Heart left ventricle (tissue), 13 donors: ENCODE measurements around the gene RELT.

ENCODE experiments used
- POLR2A ChIP-seq, 2 donors: fragments of 450-650 bp; IDR thresholded peaks; one replicate each; pipeline ENCODE4 v1.6.1; 2017; ENCODE audit warnings: antibody characterized with exemption in 2 of 2, mild to moderate bottlenecking in 2 of 2, moderate library complexity in 2 of 2
- TF ChIP-seq, protein P1 (sequence below), 12 donors: fragments of 200-600 bp; sonication (generic) in 4 of 12; IDR thresholded peaks; one replicate each; pipeline versions ENCODE4 v1.5.0 to v1.8.0; 2018 to 2022; ENCODE audit warnings: antibody characterized with exemption in 12 of 12, mild to moderate bottlenecking in 5 of 12
- donor health status: ischemic (EF 13 %, LVEDD 7.1; RV severe dilation, severe dysfunction).
- donor health status: DM: no; HTN: yes; CAD: no.
- donor health status: DM: no; HTN: no; CAD: no.
- donor health status: ischemic (EF 25% LVEDD 6.9; RV normal size, moderate dysfunction).
- donor health status: ischemic (EF 25% LVEDD 5.7; RV mildly dilated, moderate dysfunction).
- donor health status: ischemic (EF 35%, LVEDD 5.7; RV mildly dilated, moderate dysfunction).
- donor health status: nonischemic (EF 11% LVEDD 7.7; RV severe dilation, severe dysfunction).
- donor health status: DM: yes; HTN: yes; CAD: no.
- donor health status: PGD.
- donor health status: ischemic (EF 29% LVEDD 5.4; RV normal size, mild dysfunction).
- donor health status: nonischemic (EF 23%, LVEDD 6.1; RV moderate dilation, normal function).

DNA sequence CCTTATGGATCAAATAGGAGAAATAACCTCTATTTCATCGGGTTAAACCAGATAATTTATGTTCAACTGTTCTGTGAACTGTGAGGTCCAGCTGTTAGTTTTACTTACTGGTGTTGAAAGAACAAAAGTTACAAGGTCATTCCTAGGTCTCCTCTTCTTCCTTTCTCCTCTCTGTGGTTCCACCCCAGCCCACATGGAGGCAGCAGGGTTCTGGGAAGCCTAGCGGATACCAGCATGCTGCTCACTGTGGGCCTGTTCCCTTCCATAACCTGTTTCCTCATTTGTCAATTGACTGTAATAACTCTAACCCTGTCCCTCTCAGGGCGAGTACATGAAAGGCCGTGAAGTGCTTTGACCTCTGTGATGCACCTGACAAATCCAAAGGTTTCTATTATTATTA lies 27.8 kb downstream of the RELT start:
- TF ChIP-seq POLR2A (IDR thresholded peaks at IDR 0.05), result no peak
- TF ChIP-seq, protein P1, sequence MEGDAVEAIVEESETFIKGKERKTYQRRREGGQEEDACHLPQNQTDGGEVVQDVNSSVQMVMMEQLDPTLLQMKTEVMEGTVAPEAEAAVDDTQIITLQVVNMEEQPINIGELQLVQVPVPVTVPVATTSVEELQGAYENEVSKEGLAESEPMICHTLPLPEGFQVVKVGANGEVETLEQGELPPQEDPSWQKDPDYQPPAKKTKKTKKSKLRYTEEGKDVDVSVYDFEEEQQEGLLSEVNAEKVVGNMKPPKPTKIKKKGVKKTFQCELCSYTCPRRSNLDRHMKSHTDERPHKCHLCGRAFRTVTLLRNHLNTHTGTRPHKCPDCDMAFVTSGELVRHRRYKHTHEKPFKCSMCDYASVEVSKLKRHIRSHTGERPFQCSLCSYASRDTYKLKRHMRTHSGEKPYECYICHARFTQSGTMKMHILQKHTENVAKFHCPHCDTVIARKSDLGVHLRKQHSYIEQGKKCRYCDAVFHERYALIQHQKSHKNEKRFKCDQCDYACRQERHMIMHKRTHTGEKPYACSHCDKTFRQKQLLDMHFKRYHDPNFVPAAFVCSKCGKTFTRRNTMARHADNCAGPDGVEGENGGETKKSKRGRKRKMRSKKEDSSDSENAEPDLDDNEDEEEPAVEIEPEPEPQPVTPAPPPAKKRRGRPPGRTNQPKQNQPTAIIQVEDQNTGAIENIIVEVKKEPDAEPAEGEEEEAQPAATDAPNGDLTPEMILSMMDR (IDR thresholded peaks at IDR 0.05), result peak; percentile 62 to 89 (median 80)
